Measurements from ENCODE around the gene DNAJC22.
"Not testable (repeated sequence)": the region's sequence is repeated elsewhere in the genome, so short reads cannot be mapped to it uniquely, and the experiment has no call there.

The DNAJC22 gene

DNA sequence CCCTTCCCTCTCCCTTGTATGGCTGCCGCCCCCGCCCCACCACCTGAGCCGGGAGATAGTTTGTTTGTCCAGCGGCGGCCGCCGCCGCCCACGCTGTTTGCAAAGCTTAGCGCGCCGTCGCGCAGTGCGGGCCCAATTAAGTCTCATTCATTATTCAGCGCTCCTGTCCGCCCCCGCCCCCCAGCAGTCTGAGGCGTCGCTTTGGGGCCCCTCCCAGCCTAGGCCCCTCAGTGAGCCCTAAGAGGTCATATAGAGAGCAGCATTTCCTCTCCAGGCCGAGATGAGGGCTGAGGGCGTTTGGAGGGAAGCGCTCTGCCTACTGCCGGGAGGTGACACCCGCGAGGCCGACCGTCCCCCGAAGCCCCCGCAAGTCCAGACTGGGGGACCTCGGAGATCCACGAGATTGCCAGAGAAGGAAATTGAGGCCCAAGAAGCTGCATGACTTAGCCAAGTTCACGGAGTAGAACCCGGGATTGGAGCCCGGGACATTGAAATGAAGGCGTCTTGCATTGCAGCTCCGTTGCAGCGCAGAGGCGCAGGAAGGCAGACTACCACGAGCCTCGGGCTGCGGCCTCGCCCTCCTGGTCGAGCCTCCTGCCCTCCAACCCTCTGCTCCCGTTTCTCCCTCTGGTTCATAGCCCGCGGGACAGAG lies at the start of gene DNAJC22:
Gene DNAJC22 (plus strand): TSS at position 230 of the 652 bp plus-strand sequence. CDS start 1,985 bp downstream, outside the sequence.
- DNase-seq (ENCODE audit: low spot score) (no peak), FAIRE-seq (no peak)

GRCh38 chr12:49297695-49298060 lies 49.0 kb upstream of the DNAJC22 start:
- FAIRE-seq (no peak), DNase-seq (ENCODE audit: low spot score) (no peak)

- FAIRE-seq (no peak), DNase-seq (ENCODE audit: low spot score) (no peak)
These were observed 48.5 kb upstream of the DNAJC22 start for GRCh38 chr12:49298160-49298559.

DNA sequence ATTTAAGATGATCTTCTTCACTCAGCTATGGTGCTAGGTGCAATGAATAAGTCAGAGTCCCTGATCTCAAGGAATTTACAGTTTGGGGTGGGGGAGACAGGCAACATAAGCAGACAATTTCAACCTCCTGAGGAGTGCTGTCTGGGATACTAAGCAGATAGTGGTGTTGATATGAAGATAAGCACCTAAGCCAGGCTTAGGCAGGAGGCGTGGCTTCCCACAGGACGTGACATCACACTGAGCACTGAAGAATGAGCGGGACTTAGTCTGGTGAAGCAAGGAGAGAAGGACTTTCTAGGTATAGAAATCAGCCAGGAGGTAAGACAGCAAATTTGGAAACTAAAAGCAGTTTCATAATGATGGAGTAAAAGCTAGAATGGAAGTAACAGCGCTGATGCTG lies 44.9 kb upstream of the DNAJC22 start:
- DNase-seq (ENCODE audit: low spot score) (no peak), FAIRE-seq (no peak)

- no peak for DNase-seq (ENCODE audit: low spot score)
- no peak for FAIRE-seq
These were observed 42.5 kb upstream of the DNAJC22 start for GRCh38 chr12:49304161-49304560.

- DNase-seq (ENCODE audit: low spot score), result no peak
- no peak for FAIRE-seq
These were observed 40.8 kb upstream of the DNAJC22 start for GRCh38 chr12:49305762-49306510.

- no peak for FAIRE-seq
- DNase-seq (ENCODE audit: low spot score), result no peak
These were observed 37.3 kb upstream of the DNAJC22 start for GRCh38 chr12:49309386-49309785.

- not testable (repeated sequence) for FAIRE-seq; DNase-seq (ENCODE audit: low spot score)
These were observed 36.2 kb upstream of the DNAJC22 start for GRCh38 chr12:49310451-49311000.

DNA sequence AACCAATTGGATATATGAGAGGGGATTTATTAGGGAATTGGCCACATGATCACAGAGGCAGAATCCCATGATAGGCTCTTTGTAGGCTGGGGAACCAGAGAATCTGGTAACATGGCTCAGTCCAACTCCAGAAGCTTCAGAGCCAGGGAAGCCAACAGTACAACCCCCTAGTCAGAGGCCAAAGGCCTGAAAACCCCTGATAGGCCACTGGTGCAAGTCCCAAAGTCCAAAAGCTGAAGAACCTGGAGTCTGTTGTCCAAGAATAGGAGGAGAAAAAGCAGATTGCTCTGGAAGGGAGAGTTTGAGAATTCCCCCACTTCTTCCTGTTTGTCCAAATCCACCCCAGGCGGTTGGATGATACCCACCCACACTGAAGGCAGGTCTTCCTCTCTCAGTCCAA lies 31.9 kb upstream of the DNAJC22 start:
- FAIRE-seq (no peak), DNase-seq (ENCODE audit: low spot score) (no peak)

DNA sequence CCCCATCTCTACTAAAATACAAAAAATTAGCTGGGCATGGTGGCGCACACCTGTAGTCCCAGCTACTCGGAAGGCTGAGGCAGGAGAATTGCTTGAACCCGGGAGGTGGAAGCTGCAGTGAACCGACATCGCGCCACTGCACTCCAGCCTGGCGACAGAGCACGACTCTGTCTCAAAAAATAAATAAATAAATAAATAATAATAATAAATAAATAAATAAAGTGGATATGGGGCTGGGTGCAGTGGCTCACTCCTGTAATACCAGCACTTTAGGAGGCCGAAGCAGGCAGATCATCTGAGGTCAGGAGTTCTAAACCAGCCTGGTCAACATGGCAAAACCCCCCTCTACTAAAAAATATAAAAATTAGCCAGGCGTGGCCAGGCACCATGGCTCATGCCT lies 29.6 kb upstream of the DNAJC22 start:
- FAIRE-seq; DNase-seq (ENCODE audit: low spot score): not testable (repeated sequence)

- DNase-seq (ENCODE audit: low spot score); FAIRE-seq: not testable (repeated sequence)
These were observed 26.1 kb upstream of the DNAJC22 start for GRCh38 chr12:49320411-49321103.

DNA sequence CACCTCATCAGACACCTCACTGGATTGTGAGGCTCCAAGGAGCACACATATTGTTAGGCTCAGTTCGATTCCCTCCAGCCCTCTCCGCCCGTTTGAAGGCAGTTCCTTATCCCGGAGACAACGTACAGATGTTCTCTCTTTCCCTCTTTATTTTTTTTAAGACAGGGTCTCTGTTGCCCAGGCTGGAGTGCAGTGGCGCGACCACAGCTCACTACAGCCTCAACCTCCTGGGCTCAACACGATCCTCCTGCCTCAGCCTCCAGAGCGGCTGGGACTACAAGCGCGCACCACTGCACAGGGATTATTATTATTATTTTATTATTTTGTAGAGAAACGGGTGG lies 24.4 kb upstream of the DNAJC22 start:
- no peak for FAIRE-seq
- no peak for DNase-seq (ENCODE audit: low spot score)

DNA sequence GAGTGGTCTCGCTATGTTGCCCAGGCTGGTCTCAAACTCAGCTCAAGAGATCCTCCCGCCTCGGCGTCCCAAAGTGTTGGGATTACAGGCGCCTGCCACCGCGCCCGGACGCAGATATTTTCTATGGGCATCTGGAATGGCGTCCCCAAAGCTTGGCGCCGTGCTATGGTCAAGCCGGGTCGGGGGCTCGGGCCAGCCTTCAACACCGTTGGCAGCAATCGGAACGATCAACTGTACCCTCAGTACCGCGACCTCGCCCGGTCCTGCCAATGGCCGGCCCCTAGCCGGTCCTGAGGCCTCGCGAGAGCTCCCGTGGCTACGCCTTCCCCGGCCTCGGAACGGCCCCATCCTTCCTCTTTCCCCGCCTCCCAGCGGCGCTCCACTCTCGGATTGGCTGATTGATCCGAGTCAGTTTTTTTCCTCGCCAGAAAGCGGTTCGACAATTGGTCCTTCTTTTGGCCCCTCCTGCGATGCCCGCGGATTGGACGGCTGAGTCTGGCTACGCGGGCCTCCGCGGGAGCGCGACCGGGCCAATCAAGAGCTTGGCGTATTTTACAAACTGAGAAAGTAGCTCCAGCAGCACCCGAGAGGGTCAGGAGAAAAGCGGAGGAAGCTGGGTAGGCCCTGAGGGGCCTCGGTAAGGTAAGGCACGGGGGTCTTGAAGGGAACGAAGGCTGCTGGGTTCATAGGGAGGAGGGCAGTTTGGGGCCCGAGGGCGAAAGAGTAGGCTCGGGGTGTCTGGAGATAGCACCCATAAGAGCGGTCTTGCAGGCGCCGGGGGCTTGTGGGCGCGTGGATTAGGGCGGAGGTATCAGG lies 23.8 kb upstream of the DNAJC22 start, which contains the start of gene TROAP:
Gene TROAP (plus strand): TSS at position 548 of the 816 bp plus-strand sequence. CDS start 354 bp downstream, outside the sequence.
- DNase-seq (ENCODE audit: low spot score), result peak; percentile 99
- no peak for FAIRE-seq

DNA sequence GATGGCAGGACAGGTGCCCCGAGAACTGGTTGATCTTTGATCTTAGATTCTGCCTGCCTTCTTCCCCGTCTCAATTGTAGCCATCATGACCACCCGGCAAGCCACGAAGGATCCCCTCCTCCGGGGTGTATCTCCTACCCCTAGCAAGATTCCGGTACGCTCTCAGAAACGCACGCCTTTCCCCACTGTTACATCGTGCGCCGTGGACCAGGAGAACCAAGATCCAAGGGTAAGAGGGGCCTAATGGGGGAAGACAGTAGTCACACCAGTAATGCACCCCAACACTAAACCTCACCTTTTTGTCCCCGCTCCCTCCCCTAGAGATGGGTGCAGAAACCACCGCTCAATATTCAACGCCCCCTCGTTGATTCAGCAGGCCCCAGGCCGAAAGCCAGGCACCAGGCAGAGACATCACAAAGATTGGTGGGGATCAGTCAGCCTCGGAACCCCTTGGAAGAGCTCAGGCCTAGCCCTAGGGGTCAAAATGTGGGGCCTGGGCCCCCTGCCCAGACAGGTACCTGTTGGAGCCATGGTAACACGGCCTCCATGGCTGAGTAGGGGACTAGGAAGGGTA lies 23.1 kb upstream of the DNAJC22 start:
- DNase-seq (ENCODE audit: low spot score) (no peak), FAIRE-seq (no peak)

DNA sequence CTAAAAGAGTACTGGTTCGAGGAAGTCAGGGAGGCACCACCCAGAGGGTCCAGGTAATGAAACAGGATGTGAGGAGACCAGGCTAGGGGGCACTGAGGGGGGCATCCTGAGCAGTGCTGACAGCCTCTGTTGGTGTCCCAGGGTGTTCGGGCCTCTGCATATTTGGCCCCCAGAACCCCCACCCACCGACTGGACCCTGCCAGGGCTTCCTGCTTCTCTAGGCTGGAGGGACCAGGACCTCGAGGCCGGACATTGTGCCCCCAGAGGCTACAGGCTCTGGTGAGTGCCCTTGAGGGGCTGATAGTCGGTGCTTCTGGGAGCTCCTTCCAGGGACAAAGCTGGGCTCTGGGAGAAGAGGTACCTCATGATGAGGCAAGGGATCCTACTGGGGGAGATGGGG lies 21.1 kb upstream of the DNAJC22 start:
- DNase-seq (ENCODE audit: low spot score) (no peak), FAIRE-seq (no peak)

- DNase-seq (ENCODE audit: low spot score) (no peak), FAIRE-seq (no peak)
These were observed 19.3 kb upstream of the DNAJC22 start for GRCh38 chr12:49327368-49327767.

DNA sequence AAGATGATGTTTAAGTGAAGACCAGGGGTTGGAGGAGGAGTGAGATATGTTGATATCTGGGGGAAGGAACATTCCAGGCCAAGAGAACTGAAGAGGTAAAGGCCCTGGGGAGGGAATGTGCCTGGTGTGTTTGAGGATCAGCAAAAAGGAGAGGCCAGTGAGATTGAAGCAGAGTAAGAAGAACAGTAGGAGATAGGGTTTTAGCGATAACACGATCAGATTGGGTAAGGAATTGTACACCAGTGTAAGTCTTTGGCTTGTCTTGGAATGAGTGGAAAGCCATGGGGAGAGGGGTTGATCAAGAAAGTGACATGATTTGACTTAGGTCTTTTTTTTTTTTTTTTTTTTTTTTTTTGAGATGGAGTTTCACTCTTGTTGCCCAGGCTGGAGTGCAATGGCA lies 18.8 kb upstream of the DNAJC22 start:
- FAIRE-seq (no peak), DNase-seq (ENCODE audit: low spot score) (no peak)

GRCh38 chr12:49328816-49329215 lies 17.9 kb upstream of the DNAJC22 start:
- DNase-seq (ENCODE audit: low spot score) (no peak), FAIRE-seq (no peak)

GRCh38 chr12:49330032-49330619 lies 16.6 kb upstream of the DNAJC22 start:
- no peak for FAIRE-seq

GRCh38 chr12:49330631-49331379 lies 15.9 kb upstream of the DNAJC22 start:
- DNase-seq (ENCODE audit: low spot score) (no peak), FAIRE-seq (no peak)

More at GRCh38 chr12:49330032-49330619, 16.6 kb upstream of the DNAJC22 start:
- DNase-seq (ENCODE audit: low spot score), result no peak
